ENCODE measurements around the gene ST6GALNAC3.

- TF ChIP-seq CTCF (IDR thresholded peaks at IDR 0.05) (no peak), EZH2 (IDR thresholded peaks at IDR 0.05) (no peak)
These were observed 6.0 kb upstream of the ST6GALNAC3 start for GRCh38 chr1:76068542-76068941.
